Measurements from ENCODE around the gene KRI1.

Gene KRI1

DNA sequence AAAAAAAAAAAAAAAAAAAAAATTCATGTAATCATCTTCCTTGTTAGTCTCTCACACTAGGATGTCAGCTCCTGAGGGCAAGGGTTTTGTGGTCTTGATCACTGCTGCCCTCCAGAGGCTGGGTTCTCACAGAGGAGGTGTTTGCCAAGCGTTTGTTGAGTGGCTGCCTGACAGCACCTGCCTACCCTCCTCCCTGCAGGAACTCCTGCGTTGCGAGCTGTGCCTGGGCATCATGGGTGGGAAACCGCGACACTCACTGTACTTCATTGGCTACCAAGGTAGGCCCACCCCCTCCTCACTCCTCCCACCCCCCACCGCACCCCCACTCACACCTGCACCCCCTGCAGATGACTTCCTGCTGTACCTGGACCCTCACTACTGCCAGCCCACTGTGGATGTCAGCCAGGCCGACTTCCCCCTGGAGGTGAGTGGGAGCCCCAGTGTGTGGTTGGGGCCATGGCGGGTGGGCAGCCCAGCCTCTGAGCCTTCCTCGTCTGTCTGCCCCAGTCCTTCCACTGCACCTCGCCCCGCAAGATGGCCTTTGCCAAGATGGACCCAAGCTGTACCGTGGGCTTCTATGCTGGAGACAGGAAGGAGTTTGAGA, 14.0 kb downstream of the KRI1 start:
- TF ChIP-seq, protein P1, sequence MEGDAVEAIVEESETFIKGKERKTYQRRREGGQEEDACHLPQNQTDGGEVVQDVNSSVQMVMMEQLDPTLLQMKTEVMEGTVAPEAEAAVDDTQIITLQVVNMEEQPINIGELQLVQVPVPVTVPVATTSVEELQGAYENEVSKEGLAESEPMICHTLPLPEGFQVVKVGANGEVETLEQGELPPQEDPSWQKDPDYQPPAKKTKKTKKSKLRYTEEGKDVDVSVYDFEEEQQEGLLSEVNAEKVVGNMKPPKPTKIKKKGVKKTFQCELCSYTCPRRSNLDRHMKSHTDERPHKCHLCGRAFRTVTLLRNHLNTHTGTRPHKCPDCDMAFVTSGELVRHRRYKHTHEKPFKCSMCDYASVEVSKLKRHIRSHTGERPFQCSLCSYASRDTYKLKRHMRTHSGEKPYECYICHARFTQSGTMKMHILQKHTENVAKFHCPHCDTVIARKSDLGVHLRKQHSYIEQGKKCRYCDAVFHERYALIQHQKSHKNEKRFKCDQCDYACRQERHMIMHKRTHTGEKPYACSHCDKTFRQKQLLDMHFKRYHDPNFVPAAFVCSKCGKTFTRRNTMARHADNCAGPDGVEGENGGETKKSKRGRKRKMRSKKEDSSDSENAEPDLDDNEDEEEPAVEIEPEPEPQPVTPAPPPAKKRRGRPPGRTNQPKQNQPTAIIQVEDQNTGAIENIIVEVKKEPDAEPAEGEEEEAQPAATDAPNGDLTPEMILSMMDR (IDR thresholded peaks at IDR 0.05) = peak; percentile 22; the same call in 1 of the 2 replicates

DNA sequence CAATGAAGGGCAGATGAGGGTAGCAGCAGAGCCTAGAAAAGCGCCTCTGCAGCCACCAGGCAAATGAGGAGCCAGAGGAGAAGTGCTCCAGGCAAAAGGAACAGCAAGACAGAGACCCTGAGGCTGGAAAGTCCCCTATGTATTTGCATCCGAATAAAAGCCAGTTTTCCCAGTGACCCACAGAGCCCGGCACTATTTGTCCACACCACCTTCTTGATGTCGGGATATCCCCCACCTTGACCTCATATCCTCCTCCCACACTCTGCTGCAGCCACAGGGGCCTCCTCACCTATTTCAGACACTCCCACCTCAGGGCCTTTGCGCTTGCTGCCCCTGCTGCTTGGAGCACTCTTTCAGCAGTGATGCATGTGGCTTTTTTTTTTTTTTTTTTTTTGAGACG, 15.5 kb downstream of the KRI1 start:
- TF ChIP-seq, protein P1 (IDR thresholded peaks at IDR 0.05) = no peak

DNA sequence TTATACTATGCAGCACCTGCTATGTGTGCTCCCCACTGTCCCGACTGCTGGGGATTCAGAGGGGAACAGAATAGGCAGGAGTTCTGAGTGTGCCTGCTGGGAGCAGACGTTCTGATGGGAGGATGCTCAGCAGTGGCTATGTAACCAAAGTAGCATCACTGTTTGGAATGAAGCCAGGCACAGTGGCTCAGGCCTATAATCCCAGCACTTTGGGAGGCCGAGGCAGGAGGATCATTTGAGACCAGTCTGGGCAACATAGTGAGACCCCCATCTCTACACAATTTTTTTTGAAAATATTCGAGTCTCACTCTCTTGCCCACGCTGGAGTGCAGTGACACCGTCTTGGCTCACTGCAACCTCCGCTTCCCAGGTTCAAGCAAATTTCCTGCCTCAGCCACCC, 16.1 kb downstream of the KRI1 start:
- TF ChIP-seq, protein P1 (IDR thresholded peaks at IDR 0.05) = no peak

DNA sequence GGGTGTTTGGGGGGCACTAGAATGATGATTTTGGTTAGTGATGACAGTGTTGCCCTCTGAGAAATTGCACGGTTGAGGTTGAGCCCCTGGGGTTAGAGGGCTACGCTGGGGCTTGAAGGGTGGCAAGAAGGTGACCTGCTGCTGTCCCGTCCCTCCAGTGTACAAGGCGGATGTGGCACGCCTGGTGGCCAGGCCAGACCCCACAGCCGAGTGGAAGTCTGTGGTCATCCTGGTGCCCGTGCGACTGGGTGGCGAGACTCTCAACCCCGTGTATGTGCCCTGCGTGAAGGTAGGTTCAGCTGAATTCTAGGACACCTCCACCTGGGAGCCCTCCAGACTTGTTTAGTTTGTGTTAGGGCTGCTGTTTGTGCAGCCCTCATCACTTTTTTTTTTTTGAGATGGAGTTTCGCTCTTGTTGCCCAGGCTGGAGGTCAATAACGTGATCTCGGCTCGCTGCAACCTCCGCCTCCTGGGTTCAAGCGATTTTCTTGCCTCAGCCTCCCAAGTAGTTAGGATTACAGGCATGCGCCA, 17.0 kb downstream of the KRI1 start:
- TF ChIP-seq, protein P1 (IDR thresholded peaks at IDR 0.05) = no peak

DNA sequence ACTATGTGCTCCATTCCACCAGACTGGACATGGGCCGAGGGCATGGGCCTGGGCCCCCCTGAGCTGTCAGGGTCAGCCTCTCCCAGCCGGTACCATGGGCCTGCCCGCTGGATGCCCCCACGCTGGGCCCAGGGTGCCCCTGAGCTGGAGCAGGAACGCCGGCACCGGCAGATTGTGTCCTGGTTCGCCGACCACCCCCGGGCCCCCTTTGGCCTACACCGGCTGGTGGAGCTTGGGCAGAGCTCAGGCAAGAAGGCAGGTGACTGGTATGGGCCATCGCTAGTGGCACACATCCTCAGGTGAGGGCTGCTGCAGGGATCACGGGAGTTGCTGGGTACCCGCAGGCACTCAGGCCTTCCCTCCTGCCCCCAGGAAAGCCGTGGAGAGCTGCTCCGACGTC, 19.0 kb downstream of the KRI1 start:
- TF ChIP-seq, protein P1 (IDR thresholded peaks at IDR 0.05) = no peak

DNA sequence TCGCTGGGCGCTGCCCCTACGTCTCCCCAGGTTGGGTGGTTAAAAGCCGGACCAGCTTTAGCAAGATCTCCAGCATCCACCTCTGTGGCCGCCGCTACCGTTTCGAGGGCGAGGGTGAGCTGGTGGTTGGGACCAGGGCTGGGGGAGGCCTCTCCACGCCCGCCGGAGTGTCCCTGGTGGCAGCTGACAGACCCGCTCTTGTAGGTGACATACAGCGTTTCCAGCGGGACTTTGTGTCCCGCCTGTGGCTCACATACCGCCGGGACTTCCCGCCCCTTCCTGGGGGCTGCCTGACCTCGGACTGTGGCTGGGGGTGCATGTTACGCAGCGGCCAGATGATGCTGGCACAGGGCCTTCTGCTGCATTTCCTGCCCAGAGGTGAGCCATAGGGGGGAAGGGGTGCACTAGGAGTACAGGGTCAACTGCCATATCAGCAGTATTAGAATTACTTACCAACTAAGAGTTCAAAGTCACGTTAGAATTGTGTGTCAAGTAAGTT, 21.0 kb downstream of the KRI1 start:
- TF ChIP-seq, protein P1 (IDR thresholded peaks at IDR 0.05) = no peak

DNA sequence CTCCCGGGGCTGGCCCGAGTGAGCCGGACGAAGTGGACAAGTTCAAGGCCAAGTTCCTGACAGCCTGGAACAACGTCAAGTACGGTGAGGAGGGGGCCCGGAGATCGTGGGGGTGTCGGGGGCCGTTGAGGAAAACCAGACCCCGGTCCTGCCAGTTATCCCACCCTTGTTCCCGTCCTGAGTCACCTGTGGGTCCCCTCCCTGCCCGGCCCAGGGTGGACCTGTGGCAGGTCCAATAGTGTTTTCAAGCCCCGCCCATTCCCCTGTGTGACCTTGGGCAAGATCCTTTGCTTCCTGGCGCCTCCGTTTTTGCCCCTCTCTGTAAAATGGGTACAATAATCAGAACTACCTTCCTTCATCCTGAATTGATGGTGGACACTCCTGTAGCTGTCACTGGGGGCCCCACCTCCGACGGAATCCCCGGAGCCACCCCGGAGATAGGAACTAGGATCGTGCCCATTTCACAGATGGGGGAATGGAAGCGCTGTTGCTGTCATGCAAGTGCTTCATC, 21.5 kb downstream of the KRI1 start:
- TF ChIP-seq, protein P1 (IDR thresholded peaks at IDR 0.05) = no peak
